ENCODE data around the gene COPS7B. TPM values are rescaled to one million over a fixed set of nuclear protein-coding genes. Genes with fewer than 3 reads are reported as not detected.
"Not testable (repeated sequence)": the region's sequence is repeated elsewhere in the genome, so short reads cannot be mapped to it uniquely, and the experiment has no call there.

The COPS7B gene
- 10 to 100 TPM; 49.8 to 58.3 TPM for total RNA-seq

- Mint-ChIP-seq H3K9me3 (no peaks in the 10 kb centered on the region), H3K36me3 (peaks cover 6 to 8% of the 10 kb centered on the region in 2 donors), H3K27ac (peak within 1 kb of the TSS; percentile 82 to 92)
- ATAC-seq (peak; percentile 66 to 67), DNase-seq (ENCODE audit: low spot score in 2 of 2) (peak; percentile 84 to 85)
Observed at GRCh38 chr2:231786177-231786916, at the start of gene COPS7B. Gene COPS7B, plus strand, starts transcription at chr2:231786445. Its CDS starts 2,126 bp downstream, at chr2:231788571.

GRCh38 chr2:231737761-231738160 is 48.5 kb upstream of the COPS7B start:
- no peaks in the 10 kb centered on the region for H3K36me3 Mint-ChIP-seq
- H3K9me3 Mint-ChIP-seq = no peaks in the 10 kb centered on the region
- DNase-seq (ENCODE audit: low spot score in 2 of 2) (no peak), ATAC-seq (no peak)
- no peak overlapping the region for H3K27ac Mint-ChIP-seq

- H3K36me3 Mint-ChIP-seq = no peaks in the 10 kb centered on the region
- ATAC-seq (no peak), DNase-seq (ENCODE audit: low spot score in 2 of 2) (no peak)
- no peak overlapping the region for H3K27ac Mint-ChIP-seq
- no peaks in the 10 kb centered on the region for H3K9me3 Mint-ChIP-seq
Observed at GRCh38 chr2:231743376-231744116, 42.7 kb upstream of the COPS7B start.

- DNase-seq (ENCODE audit: low spot score in 2 of 2) (no peak), ATAC-seq (no peak)
- Mint-ChIP-seq H3K9me3 (no peaks in the 10 kb centered on the region), H3K27ac (no peak overlapping the region), H3K36me3 (no peaks in the 10 kb centered on the region)
Observed at GRCh38 chr2:231745303-231746038, 40.8 kb upstream of the COPS7B start.

DNA sequence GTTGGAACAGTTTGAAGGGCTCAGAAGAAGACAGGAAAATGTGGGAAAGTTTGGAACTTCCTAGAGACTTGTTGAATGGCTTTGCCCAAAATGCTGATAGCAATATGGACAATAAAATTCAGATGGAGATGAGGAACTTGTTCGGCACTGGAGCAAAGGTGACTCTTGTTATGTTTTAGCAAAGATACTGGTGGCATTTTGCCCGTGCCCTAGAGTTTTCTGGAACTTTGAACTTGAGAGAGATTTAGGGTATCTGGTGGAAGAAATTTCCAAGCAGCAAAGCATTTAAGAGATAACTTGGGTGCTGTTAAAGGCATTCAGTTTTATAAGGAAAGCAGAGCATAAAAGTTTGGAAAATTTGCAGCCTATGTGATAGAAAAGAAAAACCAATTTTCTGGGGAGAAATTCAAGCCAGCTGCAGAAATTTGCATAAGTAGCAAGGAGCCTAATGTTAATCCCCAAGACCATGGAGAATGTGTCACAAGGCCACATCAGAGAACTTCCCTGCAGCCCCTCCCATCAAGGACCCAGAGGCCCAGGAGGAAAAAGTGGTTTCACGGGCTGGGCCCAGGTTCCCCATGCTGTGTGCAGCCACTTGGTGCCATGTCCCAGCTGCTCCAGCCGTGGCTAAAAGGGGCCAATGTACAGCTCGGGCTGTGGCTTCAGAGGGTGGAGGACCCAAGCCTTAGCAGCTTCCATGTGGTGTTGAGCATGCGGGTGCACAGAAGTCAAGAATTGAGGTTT is 37.9 kb upstream of the COPS7B start:
- DNase-seq (ENCODE audit: low spot score in 2 of 2); H3K36me3 Mint-ChIP-seq; H3K9me3 Mint-ChIP-seq; H3K27ac Mint-ChIP-seq; ATAC-seq: not testable (repeated sequence)

DNA sequence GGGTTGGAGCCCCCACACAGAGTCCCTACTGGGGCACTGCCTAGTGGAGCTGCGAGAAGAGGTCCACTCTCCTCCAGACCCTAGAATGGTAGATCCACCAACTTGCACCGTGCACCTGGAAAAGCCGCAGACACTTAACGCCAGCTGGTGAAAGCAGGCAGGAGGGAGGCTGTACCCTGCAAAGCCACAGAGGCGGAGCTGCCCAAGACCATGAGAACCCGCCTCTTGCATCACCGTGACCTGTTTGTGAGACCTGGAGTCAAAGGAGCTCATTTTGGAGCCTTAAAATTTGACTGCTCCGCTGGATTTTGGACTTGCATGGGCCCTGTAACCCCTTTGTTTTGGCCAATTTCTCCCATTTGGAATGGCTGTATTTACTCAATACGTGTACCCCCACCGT is 37.2 kb upstream of the COPS7B start:
- not testable (repeated sequence) for H3K9me3 Mint-ChIP-seq; H3K36me3 Mint-ChIP-seq; DNase-seq (ENCODE audit: low spot score in 2 of 2); H3K27ac Mint-ChIP-seq; ATAC-seq

DNA sequence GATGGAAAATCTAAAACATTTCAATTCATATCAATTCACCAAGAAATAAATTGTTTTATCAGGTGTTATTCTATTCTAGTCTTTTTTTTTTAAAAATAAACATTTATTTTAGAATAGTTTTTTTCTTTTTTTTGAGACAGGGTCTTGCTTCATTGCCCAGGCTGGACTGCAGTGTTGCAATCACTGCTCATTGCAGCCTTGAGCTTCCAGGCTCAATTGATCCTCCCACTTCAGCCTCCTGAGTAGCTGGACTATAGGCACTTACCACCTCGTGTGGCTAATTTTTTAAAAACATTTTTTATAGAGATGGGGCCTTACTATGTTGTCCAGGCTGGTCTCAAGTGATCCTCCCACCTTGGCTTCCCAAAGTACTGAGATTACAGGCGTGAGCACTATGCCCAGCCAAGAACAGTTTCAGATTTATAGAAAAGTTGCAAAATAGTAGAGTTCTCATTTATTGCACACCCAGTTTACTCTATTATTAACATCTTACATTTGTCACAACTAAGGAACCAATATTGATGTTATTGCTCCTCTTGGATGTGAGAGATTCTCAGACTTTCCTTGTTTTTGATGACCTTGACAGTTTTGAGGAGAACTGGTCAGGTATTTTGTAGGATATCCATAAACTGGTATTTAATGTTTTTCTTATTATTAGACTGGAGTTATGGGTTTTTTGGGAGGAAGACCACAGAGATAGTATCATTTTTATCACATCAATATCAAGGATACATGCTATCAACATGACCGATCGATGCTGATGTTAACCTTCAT is 35.0 kb upstream of the COPS7B start:
- ATAC-seq (no peak), DNase-seq (ENCODE audit: low spot score in 2 of 2) (no peak)
- Mint-ChIP-seq H3K27ac (no peak overlapping the region), H3K36me3 (no peaks in the 10 kb centered on the region), H3K9me3 (no peaks in the 10 kb centered on the region)

- Mint-ChIP-seq H3K27ac (no peak overlapping the region), H3K9me3 (no peaks in the 10 kb centered on the region), H3K36me3 (no peaks in the 10 kb centered on the region)
- ATAC-seq (no peak), DNase-seq (ENCODE audit: low spot score in 2 of 2) (no peak)
Observed at GRCh38 chr2:231752061-231752460, 34.2 kb upstream of the COPS7B start.

DNA sequence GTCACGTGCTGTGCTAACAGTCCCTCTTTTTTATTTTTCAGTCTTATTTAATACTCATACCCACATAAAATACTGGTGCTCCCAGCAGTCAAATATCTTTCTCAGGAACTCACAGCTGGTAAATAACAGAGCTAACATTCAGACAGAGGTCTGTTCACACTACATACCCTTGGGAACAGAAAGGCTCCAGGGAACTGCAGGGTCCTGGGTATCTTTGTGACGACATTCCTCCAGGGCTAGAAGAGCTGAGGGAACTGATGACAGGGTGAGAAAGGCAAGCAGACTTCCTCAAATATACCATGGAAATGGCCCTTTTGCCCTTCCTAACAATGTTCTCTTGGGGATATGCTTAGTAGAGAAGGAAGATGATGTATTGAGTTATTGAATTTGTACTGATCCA is 24.5 kb upstream of the COPS7B start:
- Mint-ChIP-seq H3K9me3 (no peaks in the 10 kb centered on the region), H3K36me3 (no peaks in the 10 kb centered on the region), H3K27ac (no peak overlapping the region)
- DNase-seq (ENCODE audit: low spot score in 2 of 2) (no peak), ATAC-seq (no peak)

GRCh38 chr2:231764124-231764523 is 22.1 kb upstream of the COPS7B start:
- ATAC-seq = no peak
- Mint-ChIP-seq H3K27ac (no peak overlapping the region), H3K9me3 (no peaks in the 10 kb centered on the region), H3K36me3 (no peaks in the 10 kb centered on the region)
- DNase-seq (ENCODE audit: low spot score in 2 of 2) = no peak

GRCh38 chr2:231764760-231765159 is 21.5 kb upstream of the COPS7B start:
- Mint-ChIP-seq H3K36me3 (no peaks in the 10 kb centered on the region), H3K9me3 (no peaks in the 10 kb centered on the region), H3K27ac (no peak overlapping the region)
- DNase-seq (ENCODE audit: low spot score in 2 of 2) (no peak), ATAC-seq (no peak)

GRCh38 chr2:231765496-231765929 is 20.7 kb upstream of the COPS7B start:
- Mint-ChIP-seq H3K27ac (peak overlapping the region; percentile 16), H3K9me3 (no peaks in the 10 kb centered on the region), H3K36me3 (no peaks in the 10 kb centered on the region)
- DNase-seq (ENCODE audit: low spot score in 2 of 2) (no peak), ATAC-seq (peak in 1 of 2 donors; percentile 68)

GRCh38 chr2:231769170-231770136 is 16.8 kb upstream of the COPS7B start:
- no peaks in the 10 kb centered on the region for H3K9me3 Mint-ChIP-seq
- H3K27ac Mint-ChIP-seq = no peak overlapping the region
- ATAC-seq = peak in 1 of 2 donors; percentile 56
- no peak for DNase-seq (ENCODE audit: low spot score in 2 of 2)
- H3K36me3 Mint-ChIP-seq = no peaks in the 10 kb centered on the region

DNA sequence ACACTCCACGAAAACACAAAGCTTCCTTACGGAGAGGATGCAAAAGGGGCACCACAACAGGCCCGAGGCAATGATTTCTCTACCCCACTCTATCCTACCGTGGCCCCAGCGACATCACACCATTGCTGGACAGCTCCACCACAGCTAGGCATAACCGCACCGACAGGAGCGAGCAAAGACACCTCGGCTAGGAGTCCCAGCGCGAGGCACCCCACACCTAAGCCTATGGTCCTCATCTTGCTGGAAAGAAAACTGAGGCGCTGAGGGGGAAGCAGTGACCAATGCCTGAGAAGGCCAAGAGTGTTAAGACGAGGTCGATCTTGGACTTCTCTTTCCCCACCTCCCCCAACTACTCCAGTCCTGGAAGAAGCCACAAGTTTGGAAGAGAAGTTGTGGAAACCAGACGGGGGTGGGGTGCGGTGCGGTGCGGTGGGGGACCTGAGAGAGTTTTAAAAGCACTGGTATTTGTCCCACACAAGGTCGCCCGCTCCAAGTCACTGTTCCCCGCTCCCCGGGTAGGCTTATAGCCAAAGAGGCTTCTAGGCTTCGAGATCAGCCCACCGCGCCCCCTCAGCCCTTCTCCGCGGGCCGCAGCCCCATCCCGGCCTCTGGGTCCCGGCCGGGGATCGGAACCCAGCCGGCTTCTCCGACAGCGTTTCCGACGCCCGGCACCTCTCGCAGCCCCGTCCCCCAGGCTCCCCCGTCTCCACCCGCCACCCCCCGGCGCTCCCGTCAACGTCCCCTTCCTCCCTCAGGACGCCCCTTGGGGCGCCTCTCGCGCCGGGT is 5.9 kb upstream of the COPS7B start:
- Mint-ChIP-seq H3K9me3 (no peaks in the 10 kb centered on the region), H3K36me3 (peaks cover 6 to 12% of the 10 kb centered on the region in 2 donors), H3K27ac (peak overlapping the region; percentile 44 to 90)
- no peak for ATAC-seq
- DNase-seq (ENCODE audit: low spot score in 2 of 2) = peak; percentile 17 to 55

All from activated naive CD4-positive, alpha-beta T cell treated with anti-CD3 and anti-CD28 coated beads, Interleukin-2, amount 50 U/mL, for 72 hours (primary cell).